Fibroblast of villous mesenchyme (primary cell): ENCODE data around the gene CDCA4. TPM values are rescaled to one million over a fixed set of nuclear protein-coding genes. Genes with fewer than 3 reads are reported as not detected.

Experiments used
- DNase-seq: peaks from one replicate; pipeline ENCODE4 v3.0.0-alpha.2; 2010; ENCODE audit warnings: low read depth
- H3K4me3 ChIP-seq: 2 replicates; pipeline ENCODE4 v1.5.1; 2011; ENCODE audit warnings: low read depth, mild to moderate bottlenecking, low read length
- CTCF ChIP-seq: IDR thresholded peaks from 2 replicates; pipeline ENCODE4 v1.5.1; 2012; ENCODE audit warnings: low read depth, mild to moderate bottlenecking, low read length; ENCODE audit not compliant: insufficient read depth
- total RNA-seq: library from RNA; depleted of rRNA; stranded (reverse); fragments of >200 nt; gene quantifications from 2 replicates; pipeline ENCODE4 v1.2.3, GENCODE V29; 2012

The CDCA4 gene
- total RNA-seq, 1 donor: 22.5 TPM

- no peak overlapping the region for H3K4me3 ChIP-seq
- DNase-seq: no peak
- no peak for TF ChIP-seq CTCF
Observed at GRCh38 chr14:105012171-105012985, 8.5 kb downstream of the CDCA4 start.

GRCh38 chr14:105011312-105011990 is 9.4 kb downstream of the CDCA4 start:
- no peak overlapping the region for H3K4me3 ChIP-seq
- TF ChIP-seq CTCF: no peak
- no peak for DNase-seq

- peak; percentile 64 for DNase-seq
- no peak overlapping the region for H3K4me3 ChIP-seq
- TF ChIP-seq CTCF: no peak
Observed at GRCh38 chr14:105010891-105011291, 10.0 kb downstream of the CDCA4 start.

- DNase-seq: no peak
- no peak overlapping the region for H3K4me3 ChIP-seq
- no peak for TF ChIP-seq CTCF
Observed at GRCh38 chr14:105010106-105010505, 10.8 kb downstream of the CDCA4 start.

- H3K4me3 ChIP-seq: no peak overlapping the region
- TF ChIP-seq CTCF: no peak
- DNase-seq: no peak
Observed at GRCh38 chr14:105007593-105008264, 13.2 kb downstream of the CDCA4 start.

- H3K4me3 ChIP-seq: no peak overlapping the region
- TF ChIP-seq CTCF: no peak
- DNase-seq: no peak
Observed at GRCh38 chr14:105006831-105007592, 13.9 kb downstream of the CDCA4 start.
